SH-SY5Y (cell line): ENCODE results near the gene OGN.

Source experiments
- GATA2 ChIP-seq: IDR thresholded peaks from 2 replicates; pipeline ENCODE4 v1.6.1; 2011; ENCODE audit warnings: mild to moderate bottlenecking, low read depth, low read length
- GATA3 ChIP-seq: IDR thresholded peaks from 2 replicates; pipeline ENCODE4 v1.6.1; 2011; ENCODE audit warnings: low read depth, mild to moderate bottlenecking, low read length, moderate library complexity

- TF ChIP-seq GATA2 (no peak), GATA3 (no peak)
These were observed 1.4 kb upstream of the OGN start for GRCh38 chr9:92405818-92406217.
